Measurements from ENCODE around the gene CD207. TPM values are rescaled to one million over a fixed set of nuclear protein-coding genes. Genes with fewer than 3 reads are reported as not detected.
A peak's percentile ranks its signal among the peaks of the same experiment; 100 is the strongest.

CD207 gene
- total RNA-seq, 1 donor from 2014 or later: not detected

GRCh38 chr2:70826696-70827350 lies 8.8 kb downstream of the CD207 start:
- Mint-ChIP-seq H3K27ac (peak overlapping the region; percentile 83), H3K36me3 (ENCODE audit: low read depth) (no peaks in the 10 kb centered on the region), H3K4me1 (ENCODE audit: low read depth) (peaks cover 36% of the 10 kb centered on the region), H3K27me3 (ENCODE audit: insufficient read depth) (no peaks in the 10 kb centered on the region), H3K9me3 (no peaks in the 10 kb centered on the region), H3K4me3 (peak overlapping the region; percentile 19)
- no peak for DNase-seq (ENCODE audit: low spot score)
- intact Hi-C loops (cut with micrococcal nuclease): loop anchor here (2.0 kb wide), 1 partner anchor 24 kb away; no protein-coding TSS in a partner anchor

- Mint-ChIP-seq H3K4me3 (no peak overlapping the region), H3K27ac (no peak overlapping the region), H3K9me3 (no peaks in the 10 kb centered on the region), H3K4me1 (ENCODE audit: low read depth) (peaks cover 31% of the 10 kb centered on the region), H3K27me3 (ENCODE audit: insufficient read depth) (no peaks in the 10 kb centered on the region), H3K36me3 (ENCODE audit: low read depth) (no peaks in the 10 kb centered on the region)
- DNase-seq (ENCODE audit: low spot score): no peak
- intact Hi-C loops (cut with micrococcal nuclease): no loop called here
Measured at GRCh38 chr2:70823249-70823648, 12.4 kb downstream of the CD207 start.

GRCh38 chr2:70822843-70823242 lies 12.8 kb downstream of the CD207 start:
- H3K4me1 Mint-ChIP-seq (ENCODE audit: low read depth): peaks cover 31% of the 10 kb centered on the region
- H3K27me3 Mint-ChIP-seq (ENCODE audit: insufficient read depth): no peaks in the 10 kb centered on the region
- no peaks in the 10 kb centered on the region for H3K36me3 Mint-ChIP-seq (ENCODE audit: low read depth)
- H3K4me3 Mint-ChIP-seq: no peak overlapping the region
- intact Hi-C loops (cut with micrococcal nuclease): no loop called here
- no peak for DNase-seq (ENCODE audit: low spot score)
- no peaks in the 10 kb centered on the region for H3K9me3 Mint-ChIP-seq
- H3K27ac Mint-ChIP-seq: no peak overlapping the region

- peaks cover 22% of the 10 kb centered on the region for H3K4me1 Mint-ChIP-seq (ENCODE audit: low read depth)
- no peak within 1 kb of the TSS for H3K27ac Mint-ChIP-seq
- H3K36me3 Mint-ChIP-seq (ENCODE audit: low read depth): no peaks in the 10 kb centered on the region
- no peaks in the 10 kb centered on the region for H3K9me3 Mint-ChIP-seq
- no peaks in the 10 kb centered on the region for H3K27me3 Mint-ChIP-seq (ENCODE audit: insufficient read depth)
- DNase-seq (ENCODE audit: low spot score): no peak
- intact Hi-C loops (cut with micrococcal nuclease): no loop called here
- no peak within 1 kb of the TSS for H3K4me3 Mint-ChIP-seq
Measured at GRCh38 chr2:70820499-70820898, 15.1 kb downstream of the CD207 start, which contains the start of gene CLEC4F. CLEC4F (minus strand) TSS chr2:70820599; CDS start chr2:70820523, 76 bp downstream.

GRCh38 chr2:70817284-70817954 lies 18.2 kb downstream of the CD207 start:
- no peaks in the 10 kb centered on the region for H3K9me3 Mint-ChIP-seq
- no peaks in the 10 kb centered on the region for H3K36me3 Mint-ChIP-seq (ENCODE audit: low read depth)
- no peak overlapping the region for H3K27ac Mint-ChIP-seq
- H3K4me1 Mint-ChIP-seq (ENCODE audit: low read depth): peaks cover 6% of the 10 kb centered on the region
- intact Hi-C loops (cut with micrococcal nuclease): no loop called here
- H3K4me3 Mint-ChIP-seq: no peak overlapping the region
- no peak for DNase-seq (ENCODE audit: low spot score)
- no peaks in the 10 kb centered on the region for H3K27me3 Mint-ChIP-seq (ENCODE audit: insufficient read depth)

GRCh38 chr2:70816726-70817125 lies 18.9 kb downstream of the CD207 start:
- Mint-ChIP-seq H3K27me3 (ENCODE audit: insufficient read depth) (no peaks in the 10 kb centered on the region), H3K27ac (no peak overlapping the region), H3K36me3 (ENCODE audit: low read depth) (no peaks in the 10 kb centered on the region), H3K9me3 (no peaks in the 10 kb centered on the region), H3K4me3 (no peak overlapping the region), H3K4me1 (ENCODE audit: low read depth) (peaks cover 6% of the 10 kb centered on the region)
- intact Hi-C loops (cut with micrococcal nuclease): no loop called here
- no peak for DNase-seq (ENCODE audit: low spot score)

GRCh38 chr2:70808983-70809958 lies 26.3 kb downstream of the CD207 start:
- H3K27me3 Mint-ChIP-seq (ENCODE audit: insufficient read depth): no peaks in the 10 kb centered on the region
- H3K4me3 Mint-ChIP-seq: no peak overlapping the region

GRCh38 chr2:70807828-70808118 lies 27.8 kb downstream of the CD207 start:
- no peaks in the 10 kb centered on the region for H3K4me1 Mint-ChIP-seq (ENCODE audit: low read depth)
- H3K4me3 Mint-ChIP-seq: no peak overlapping the region
- no peak overlapping the region for H3K27ac Mint-ChIP-seq
- no peak for DNase-seq (ENCODE audit: low spot score)
- H3K9me3 Mint-ChIP-seq: no peaks in the 10 kb centered on the region
- no peaks in the 10 kb centered on the region for H3K27me3 Mint-ChIP-seq (ENCODE audit: insufficient read depth)
- H3K36me3 Mint-ChIP-seq (ENCODE audit: low read depth): no peaks in the 10 kb centered on the region
- intact Hi-C loops (cut with micrococcal nuclease): no loop called here

More at GRCh38 chr2:70808983-70809958, 26.3 kb downstream of the CD207 start:
- no peak for DNase-seq (ENCODE audit: low spot score)
- H3K4me1 Mint-ChIP-seq (ENCODE audit: low read depth): no peaks in the 10 kb centered on the region
- H3K9me3 Mint-ChIP-seq: no peaks in the 10 kb centered on the region
- no peak overlapping the region for H3K27ac Mint-ChIP-seq
- H3K36me3 Mint-ChIP-seq (ENCODE audit: low read depth): no peaks in the 10 kb centered on the region
- intact Hi-C loops (cut with micrococcal nuclease): no loop called here

- Mint-ChIP-seq H3K27ac (no peak overlapping the region), H3K4me1 (ENCODE audit: low read depth) (no peaks in the 10 kb centered on the region), H3K9me3 (no peaks in the 10 kb centered on the region), H3K27me3 (ENCODE audit: insufficient read depth) (no peaks in the 10 kb centered on the region), H3K36me3 (ENCODE audit: low read depth) (no peaks in the 10 kb centered on the region), H3K4me3 (no peak overlapping the region)
- DNase-seq (ENCODE audit: low spot score): no peak
- intact Hi-C loops (cut with micrococcal nuclease): no loop called here
Measured at GRCh38 chr2:70807102-70807827, 28.4 kb downstream of the CD207 start.

GRCh38 chr2:70806620-70807019 lies 29.0 kb downstream of the CD207 start:
- Mint-ChIP-seq H3K27ac (no peak overlapping the region), H3K27me3 (ENCODE audit: insufficient read depth) (no peaks in the 10 kb centered on the region), H3K4me1 (ENCODE audit: low read depth) (no peaks in the 10 kb centered on the region), H3K4me3 (no peak overlapping the region), H3K9me3 (no peaks in the 10 kb centered on the region), H3K36me3 (ENCODE audit: low read depth) (no peaks in the 10 kb centered on the region)
- DNase-seq (ENCODE audit: low spot score): no peak
- intact Hi-C loops (cut with micrococcal nuclease): no loop called here

GRCh38 chr2:70806013-70806412 lies 29.6 kb downstream of the CD207 start:
- Mint-ChIP-seq H3K4me3 (no peak overlapping the region), H3K27ac (no peak overlapping the region)

GRCh38 chr2:70801607-70802263 lies 33.9 kb downstream of the CD207 start:
- no peak overlapping the region for H3K27ac Mint-ChIP-seq
- DNase-seq (ENCODE audit: low spot score): no peak
- peaks cover 3% of the 10 kb centered on the region for H3K36me3 Mint-ChIP-seq (ENCODE audit: low read depth)
- no peak overlapping the region for H3K4me3 Mint-ChIP-seq
- intact Hi-C loops (cut with micrococcal nuclease): no loop called here
- peaks cover 4% of the 10 kb centered on the region for H3K4me1 Mint-ChIP-seq (ENCODE audit: low read depth)
- no peaks in the 10 kb centered on the region for H3K27me3 Mint-ChIP-seq (ENCODE audit: insufficient read depth)
- H3K9me3 Mint-ChIP-seq: peaks cover 12% of the 10 kb centered on the region

More at GRCh38 chr2:70806013-70806412, 29.6 kb downstream of the CD207 start:
- DNase-seq (ENCODE audit: low spot score): no peak
- no peaks in the 10 kb centered on the region for H3K9me3 Mint-ChIP-seq
- intact Hi-C loops (cut with micrococcal nuclease): no loop called here
- H3K27me3 Mint-ChIP-seq (ENCODE audit: insufficient read depth): no peaks in the 10 kb centered on the region
- no peaks in the 10 kb centered on the region for H3K36me3 Mint-ChIP-seq (ENCODE audit: low read depth)
- H3K4me1 Mint-ChIP-seq (ENCODE audit: low read depth): no peaks in the 10 kb centered on the region
